Type B pancreatic cell (in vitro differentiated cells): ENCODE results near the gene S100A7A. TPM values are rescaled to one million over a fixed set of nuclear protein-coding genes. Genes with fewer than 3 reads are reported as not detected.
"Not testable (repeated sequence)": the region's sequence is repeated elsewhere in the genome, so short reads cannot be mapped to it uniquely, and the experiment has no call there.

Source experiments
- DNase-seq: peaks from one replicate; pipeline ENCODE4 v3.0.0; 2021; ENCODE audit warnings: mixed read lengths; ENCODE audit not compliant: unreplicated experiment; ENCODE audit errors: extremely low spot score
- H3K27ac Mint-ChIP-seq: 2 replicates; pipeline ENCODE4 v1.8.0; 2021; ENCODE audit warnings: mild to moderate bottlenecking, mixed read lengths
- H3K27me3 Mint-ChIP-seq: 2 replicates; pipeline ENCODE4 v1.8.0; 2021; ENCODE audit warnings: mixed read lengths
- H3K36me3 Mint-ChIP-seq: 2 replicates; pipeline ENCODE4 v1.8.0; 2021; ENCODE audit warnings: mixed read lengths
- H3K4me1 Mint-ChIP-seq: one replicate; pipeline ENCODE4 v1.8.0; 2021; ENCODE audit warnings: mixed read lengths; ENCODE audit not compliant: unreplicated experiment
- H3K4me3 Mint-ChIP-seq: 2 replicates; pipeline ENCODE4 v1.8.0; 2021; ENCODE audit warnings: mild to moderate bottlenecking, mixed read lengths
- H3K9me3 Mint-ChIP-seq: 2 replicates; pipeline ENCODE4 v1.8.0; 2021; ENCODE audit warnings: mixed read lengths
- total RNA-seq: library from RNA; stranded (reverse); gene quantifications from 2 replicates; pipeline ENCODE4 v1.2.1, GENCODE V29; 2021; ENCODE audit warnings: low replicate concordance
- TF ChIP-seq, protein P1 (sequence below): fragments of 200-600 bp; sonication (generic); conservative IDR thresholded peaks from 2 replicates; pipeline ENCODE4 v1.5.0; 2021; ENCODE audit warnings: antibody characterized with exemption, mild to moderate bottlenecking

The S100A7A gene
- total RNA-seq, 1 donor from 2014 or later: not detected

DNA sequence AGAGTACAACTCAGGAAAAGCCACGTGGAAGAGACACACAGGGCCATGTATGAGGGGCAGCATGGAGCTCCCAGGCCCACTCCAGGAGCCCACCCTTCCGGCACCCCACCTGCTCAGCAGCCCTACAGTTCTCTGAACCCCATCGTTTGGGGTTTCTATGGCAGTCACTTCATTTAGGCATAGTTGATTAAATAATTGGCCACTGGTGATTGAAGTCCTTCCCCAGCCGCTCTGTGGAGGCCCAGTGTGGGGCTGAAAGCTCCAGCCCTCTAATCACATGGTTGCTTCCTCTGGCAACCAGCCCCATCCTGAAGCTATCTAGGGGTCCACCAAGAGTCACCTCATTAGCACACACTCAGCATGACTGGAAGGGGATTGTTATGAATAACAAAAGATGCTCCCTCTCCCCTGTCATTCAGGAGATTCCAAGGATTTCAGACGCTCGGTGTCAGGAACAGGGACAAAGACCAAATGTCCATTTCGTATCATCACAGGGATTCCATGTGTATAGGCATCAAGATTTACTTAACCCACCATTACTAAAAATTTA is 12.2 kb upstream of the S100A7A start:
- H3K27me3 Mint-ChIP-seq: no peaks in the 10 kb centered on the region
- TF ChIP-seq, protein P1, sequence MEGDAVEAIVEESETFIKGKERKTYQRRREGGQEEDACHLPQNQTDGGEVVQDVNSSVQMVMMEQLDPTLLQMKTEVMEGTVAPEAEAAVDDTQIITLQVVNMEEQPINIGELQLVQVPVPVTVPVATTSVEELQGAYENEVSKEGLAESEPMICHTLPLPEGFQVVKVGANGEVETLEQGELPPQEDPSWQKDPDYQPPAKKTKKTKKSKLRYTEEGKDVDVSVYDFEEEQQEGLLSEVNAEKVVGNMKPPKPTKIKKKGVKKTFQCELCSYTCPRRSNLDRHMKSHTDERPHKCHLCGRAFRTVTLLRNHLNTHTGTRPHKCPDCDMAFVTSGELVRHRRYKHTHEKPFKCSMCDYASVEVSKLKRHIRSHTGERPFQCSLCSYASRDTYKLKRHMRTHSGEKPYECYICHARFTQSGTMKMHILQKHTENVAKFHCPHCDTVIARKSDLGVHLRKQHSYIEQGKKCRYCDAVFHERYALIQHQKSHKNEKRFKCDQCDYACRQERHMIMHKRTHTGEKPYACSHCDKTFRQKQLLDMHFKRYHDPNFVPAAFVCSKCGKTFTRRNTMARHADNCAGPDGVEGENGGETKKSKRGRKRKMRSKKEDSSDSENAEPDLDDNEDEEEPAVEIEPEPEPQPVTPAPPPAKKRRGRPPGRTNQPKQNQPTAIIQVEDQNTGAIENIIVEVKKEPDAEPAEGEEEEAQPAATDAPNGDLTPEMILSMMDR: no peak
- no peaks in the 10 kb centered on the region for H3K9me3 Mint-ChIP-seq
- no peaks in the 10 kb centered on the region for H3K36me3 Mint-ChIP-seq
- H3K4me1 Mint-ChIP-seq: no peaks in the 10 kb centered on the region
- no peak overlapping the region for H3K4me3 Mint-ChIP-seq
- no peak overlapping the region for H3K27ac Mint-ChIP-seq
- DNase-seq: no peak

- Mint-ChIP-seq H3K36me3 (no peaks in the 10 kb centered on the region), H3K27me3 (no peaks in the 10 kb centered on the region), H3K9me3 (no peaks in the 10 kb centered on the region), H3K27ac (no peak overlapping the region), H3K4me3 (no peak overlapping the region), H3K4me1 (no peaks in the 10 kb centered on the region)
- TF ChIP-seq, protein P1: peak; percentile 65
- no peak for DNase-seq
Observed at GRCh38 chr1:153404768-153405167, 11.6 kb upstream of the S100A7A start.

GRCh38 chr1:153405825-153406599 is 10.3 kb upstream of the S100A7A start:
- H3K27ac Mint-ChIP-seq, H3K4me3 Mint-ChIP-seq, H3K36me3 Mint-ChIP-seq, H3K4me1 Mint-ChIP-seq, DNase-seq, H3K27me3 Mint-ChIP-seq, H3K9me3 Mint-ChIP-seq: not testable (repeated sequence)

DNA sequence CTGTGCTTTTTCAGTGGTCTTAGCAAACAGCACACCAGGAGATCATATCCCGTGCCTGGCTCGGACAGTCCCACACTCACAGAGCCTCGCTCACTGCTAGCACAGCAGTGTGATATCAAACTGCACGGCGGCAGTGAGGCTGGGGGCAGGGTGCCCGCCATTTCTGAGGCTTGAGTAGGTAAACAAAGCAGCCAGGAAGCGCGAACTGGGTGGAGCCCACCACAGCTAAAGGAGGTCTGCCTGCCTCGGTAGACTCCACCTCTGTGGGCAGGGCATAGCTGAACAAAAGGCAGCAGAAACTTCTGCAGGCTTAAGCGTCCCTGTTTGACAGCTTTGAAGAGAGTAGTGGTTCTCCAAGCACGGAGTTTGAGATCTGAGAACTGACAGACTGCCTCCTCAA is 9.0 kb upstream of the S100A7A start:
- not testable (repeated sequence) for H3K27me3 Mint-ChIP-seq, H3K4me1 Mint-ChIP-seq, H3K36me3 Mint-ChIP-seq, DNase-seq, H3K27ac Mint-ChIP-seq, H3K4me3 Mint-ChIP-seq, H3K9me3 Mint-ChIP-seq

DNA sequence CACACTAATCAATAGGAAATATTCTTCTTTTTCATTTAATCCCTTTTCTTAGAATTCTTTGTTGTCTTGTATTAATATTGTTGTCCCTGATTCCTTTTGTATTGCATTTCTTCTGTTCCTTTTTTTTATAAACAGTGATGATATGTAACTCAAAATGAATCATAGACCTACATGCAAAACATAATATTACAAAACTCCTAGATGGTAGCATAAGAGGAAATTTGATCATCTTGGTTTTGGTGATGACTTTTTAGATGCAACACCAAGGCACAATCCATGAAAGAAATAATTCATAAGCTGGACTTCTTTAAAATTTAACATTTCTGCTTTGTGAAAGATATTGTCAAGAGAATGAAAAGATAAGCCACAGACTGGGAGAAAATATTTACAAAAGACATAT is 2.4 kb upstream of the S100A7A start:
- not testable (repeated sequence) for H3K9me3 Mint-ChIP-seq, H3K36me3 Mint-ChIP-seq, H3K27me3 Mint-ChIP-seq, H3K4me1 Mint-ChIP-seq, DNase-seq, H3K27ac Mint-ChIP-seq, H3K4me3 Mint-ChIP-seq

GRCh38 chr1:153417136-153417888 is 992 bp downstream of the S100A7A start:
- Mint-ChIP-seq H3K36me3 (no peaks in the 10 kb centered on the region), H3K4me3 (no peak overlapping the region), H3K27ac (no peak overlapping the region), H3K4me1 (no peaks in the 10 kb centered on the region), H3K9me3 (no peaks in the 10 kb centered on the region), H3K27me3 (peaks cover 13% of the 10 kb centered on the region)
- TF ChIP-seq, protein P1: no peak
- DNase-seq: no peak

- peaks cover 13% of the 10 kb centered on the region for H3K27me3 Mint-ChIP-seq
- not testable (repeated sequence) for H3K4me3 Mint-ChIP-seq, H3K4me1 Mint-ChIP-seq, H3K27ac Mint-ChIP-seq, H3K9me3 Mint-ChIP-seq, H3K36me3 Mint-ChIP-seq
- DNase-seq: peak; percentile 43
Observed at GRCh38 chr1:153418758-153419435, 2.6 kb downstream of the S100A7A start.

- not testable (repeated sequence) for H3K9me3 Mint-ChIP-seq, H3K27ac Mint-ChIP-seq, H3K4me1 Mint-ChIP-seq, H3K36me3 Mint-ChIP-seq, H3K4me3 Mint-ChIP-seq
- H3K27me3 Mint-ChIP-seq: peaks cover 16% of the 10 kb centered on the region
- peak; percentile 15 for DNase-seq
Observed at GRCh38 chr1:153419436-153419793, 3.1 kb downstream of the S100A7A start.
